ENCODE results near the gene ZNF462. TPM values are rescaled to one million over a fixed set of nuclear protein-coding genes. Genes with fewer than 3 reads are reported as not detected.

ZNF462 gene
- total RNA-seq, 1 donor from 2014 or later: 8.2 TPM

DNA sequence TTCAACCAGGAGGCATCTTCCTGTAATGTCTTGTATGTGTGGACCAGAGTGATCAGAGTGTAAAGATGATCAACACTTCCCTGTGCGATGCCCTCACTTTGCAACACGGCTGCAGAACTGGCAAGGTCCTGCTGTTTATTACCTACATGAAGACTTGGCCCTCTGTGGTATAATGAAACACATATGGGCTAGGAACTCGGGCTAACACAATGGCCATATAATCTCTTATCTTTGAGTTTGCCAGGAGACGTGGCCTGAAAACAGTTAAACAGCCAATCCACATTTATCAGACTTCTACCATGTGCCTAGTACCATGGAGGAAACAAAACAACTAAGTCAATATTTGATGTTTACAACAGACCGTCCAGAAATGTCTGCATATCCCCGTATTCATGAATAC lies 145.5 kb downstream of the ZNF462 start:
- Histone ChIP-seq H3K27me3 (ENCODE audit: control insufficient read depth, insufficient read depth, low read length) (no peaks in the 10 kb centered on the region), H3K4me3 (ENCODE audit: low read depth, low read length) (no peak overlapping the region), H3K36me3 (ENCODE audit: control insufficient read depth, insufficient read depth, low read length) (peaks cover 12% of the 10 kb centered on the region)
- FAIRE-seq (no peak), DNase-seq (ENCODE audit: low read depth) (no peak)
- no peak for TF ChIP-seq CTCF (IDR thresholded peaks at IDR 0.05; ENCODE audit: insufficient read depth, low read length, severe bottlenecking)

- no peaks in the 10 kb centered on the region for H3K36me3 ChIP-seq (ENCODE audit: control insufficient read depth, insufficient read depth, low read length)
- TF ChIP-seq CTCF (IDR thresholded peaks at IDR 0.05; ENCODE audit: insufficient read depth, low read length, severe bottlenecking): no peak
- FAIRE-seq (no peak), DNase-seq (ENCODE audit: low read depth) (peak; percentile 53)
- no peaks in the 10 kb centered on the region for H3K27me3 ChIP-seq (ENCODE audit: control insufficient read depth, insufficient read depth, low read length)
- H3K4me3 ChIP-seq (ENCODE audit: low read depth, low read length): no peak overlapping the region
These were observed 153.4 kb downstream of the ZNF462 start for GRCh38 chr9:107016383-107016782.

GRCh38 chr9:107018861-107019545 lies 156.0 kb downstream of the ZNF462 start:
- no peak for DNase-seq (ENCODE audit: low read depth)
- H3K27me3 ChIP-seq (ENCODE audit: control insufficient read depth, insufficient read depth, low read length): no peaks in the 10 kb centered on the region
- TF ChIP-seq CTCF (IDR thresholded peaks at IDR 0.05; ENCODE audit: insufficient read depth, low read length, severe bottlenecking): no peak
- H3K4me3 ChIP-seq (ENCODE audit: low read depth, low read length): no peak overlapping the region
- FAIRE-seq: no peak
- no peaks in the 10 kb centered on the region for H3K36me3 ChIP-seq (ENCODE audit: control insufficient read depth, insufficient read depth, low read length)

DNA sequence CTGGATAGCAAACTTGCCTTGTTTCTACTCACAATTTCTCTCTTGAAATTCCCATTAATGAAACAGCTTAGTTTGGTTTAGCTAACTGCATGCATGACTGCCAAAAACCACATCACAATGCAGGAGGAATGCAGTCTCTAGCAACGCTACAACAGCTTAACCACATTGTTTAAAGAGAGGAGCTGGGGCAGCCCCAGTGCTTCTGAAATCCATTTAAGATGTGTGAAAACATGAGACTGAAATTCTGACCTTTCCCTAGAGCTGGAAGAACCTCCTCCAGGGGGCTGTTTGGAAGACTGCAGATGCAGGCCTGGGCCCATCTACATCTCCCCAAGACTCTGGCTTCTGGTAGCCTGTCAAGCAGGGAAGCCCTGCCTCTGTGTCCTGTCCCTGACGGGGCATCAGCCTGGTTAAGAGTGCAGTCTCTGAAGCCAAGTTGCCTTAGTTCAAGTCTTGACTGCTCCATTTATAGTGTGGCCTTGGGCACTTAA lies 157.1 kb downstream of the ZNF462 start:
- Histone ChIP-seq H3K27me3 (ENCODE audit: control insufficient read depth, insufficient read depth, low read length) (no peaks in the 10 kb centered on the region), H3K36me3 (ENCODE audit: control insufficient read depth, insufficient read depth, low read length) (no peaks in the 10 kb centered on the region), H3K4me3 (ENCODE audit: low read depth, low read length) (no peak overlapping the region)
- DNase-seq (ENCODE audit: low read depth) (peak; percentile 55), FAIRE-seq (peak; percentile 28)
- no peak for TF ChIP-seq CTCF (IDR thresholded peaks at IDR 0.05; ENCODE audit: insufficient read depth, low read length, severe bottlenecking)

GRCh38 chr9:107024193-107024592 lies 161.2 kb downstream of the ZNF462 start:
- H3K4me3 ChIP-seq (ENCODE audit: low read depth, low read length): no peak overlapping the region
- FAIRE-seq: no peak
- no peak for TF ChIP-seq CTCF (IDR thresholded peaks at IDR 0.05; ENCODE audit: insufficient read depth, low read length, severe bottlenecking)
- peak; percentile 48 for DNase-seq (ENCODE audit: low read depth)
- no peaks in the 10 kb centered on the region for H3K27me3 ChIP-seq (ENCODE audit: control insufficient read depth, insufficient read depth, low read length)
- no peaks in the 10 kb centered on the region for H3K36me3 ChIP-seq (ENCODE audit: control insufficient read depth, insufficient read depth, low read length)
